ENCODE measurements around the gene FBXO21.
"Not testable (repeated sequence)": the region's sequence is repeated elsewhere in the genome, so short reads cannot be mapped to it uniquely, and the experiment has no call there.

Gene FBXO21

GRCh38 chr12:117199956-117200744 lies 9.9 kb upstream of the FBXO21 start:
- not testable (repeated sequence) for DNase-seq

DNA sequence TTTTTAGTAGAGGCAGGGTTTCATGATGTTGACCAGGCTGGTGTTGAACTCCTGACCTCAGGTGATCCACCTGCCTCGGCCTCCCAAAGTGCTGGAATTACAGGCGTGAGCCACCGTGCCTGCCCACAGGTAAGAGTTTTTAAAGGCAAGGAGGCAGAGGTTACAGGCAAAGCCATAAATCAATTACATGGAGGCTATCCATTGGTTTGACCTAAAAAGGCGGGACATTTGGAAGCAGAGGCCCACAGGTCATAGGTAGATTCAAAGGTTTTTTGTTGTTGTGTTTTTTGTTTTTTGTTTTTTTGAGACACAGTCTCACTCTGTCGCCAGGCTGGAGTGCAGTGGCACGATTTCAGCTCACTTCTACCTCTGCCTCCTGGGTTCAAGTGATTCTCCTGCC lies 6.1 kb upstream of the FBXO21 start:
- DNase-seq = not testable (repeated sequence)

DNA sequence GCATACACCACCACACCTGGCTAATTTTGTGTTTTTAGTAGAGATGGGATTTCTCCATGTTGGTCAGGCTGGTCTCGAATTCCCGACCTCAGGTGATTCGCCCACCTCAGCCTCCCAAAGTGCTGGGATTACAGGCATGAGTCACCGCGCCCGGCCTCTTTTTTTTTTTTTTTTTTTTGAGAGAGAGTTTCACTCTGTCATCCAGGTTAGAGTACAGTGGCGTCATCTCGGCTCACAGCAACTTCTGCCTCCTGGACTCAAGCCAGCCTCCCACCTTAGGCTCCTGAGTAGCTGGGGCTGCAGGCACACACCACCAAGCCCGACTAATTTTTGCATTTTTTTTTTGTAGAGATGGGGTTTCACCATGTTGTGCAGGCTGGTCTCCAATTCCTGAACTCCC lies 4.8 kb upstream of the FBXO21 start:
- DNase-seq = not testable (repeated sequence)

DNA sequence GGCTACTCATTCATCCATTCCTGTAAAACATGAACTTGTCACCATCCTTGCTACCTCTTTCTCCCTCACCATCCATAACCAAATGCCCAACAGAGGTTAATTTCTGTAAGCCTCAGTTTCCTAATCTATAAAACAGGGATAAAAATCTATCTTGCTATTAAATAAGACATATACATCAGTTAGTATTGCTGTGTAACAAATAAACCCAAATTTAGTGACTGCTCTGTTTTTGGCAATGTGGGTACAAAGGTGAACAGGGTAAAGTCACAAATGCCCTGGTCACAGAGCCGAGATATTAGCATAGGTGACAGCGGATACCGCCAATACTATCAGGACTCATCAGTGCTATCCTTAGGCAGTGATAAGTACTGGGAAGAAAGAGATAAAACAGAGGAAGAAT lies 3.6 kb upstream of the FBXO21 start:
- no peak for DNase-seq

- DNase-seq = not testable (repeated sequence)
Measured at GRCh38 chr12:117192581-117192980, 2.3 kb upstream of the FBXO21 start.

- peak; percentile 7 for DNase-seq
Measured at GRCh38 chr12:117192057-117192456, 1.8 kb upstream of the FBXO21 start.

DNA sequence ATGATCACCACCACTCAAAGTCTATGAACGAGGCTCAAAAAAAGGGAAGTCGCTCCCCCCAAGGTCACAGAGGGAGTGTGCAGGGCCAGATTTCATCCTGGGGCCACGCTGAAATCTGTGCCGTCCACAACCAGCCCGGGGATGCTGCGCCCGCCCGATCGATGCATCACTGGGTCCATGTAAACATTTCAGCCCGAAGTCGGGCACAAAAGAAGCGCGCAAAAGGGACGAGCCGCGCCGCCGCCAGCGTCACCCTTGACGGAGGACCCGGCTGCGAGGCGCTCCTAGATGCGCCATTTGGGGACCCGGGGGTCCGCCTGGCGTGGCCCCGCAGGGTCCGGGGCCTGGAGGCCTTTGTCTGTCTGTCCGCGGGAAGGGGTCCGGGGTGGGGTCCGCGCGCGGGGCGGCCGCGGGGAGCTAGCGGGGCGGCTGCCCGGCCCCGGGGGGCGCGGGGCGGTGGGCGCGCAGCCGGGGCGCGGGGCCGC lies 503 bp downstream of the FBXO21 start:
- DNase-seq = peak; percentile 30

- DNase-seq = peak; percentile 3
Measured at GRCh38 chr12:117188961-117189724, 1.1 kb downstream of the FBXO21 start.

DNA sequence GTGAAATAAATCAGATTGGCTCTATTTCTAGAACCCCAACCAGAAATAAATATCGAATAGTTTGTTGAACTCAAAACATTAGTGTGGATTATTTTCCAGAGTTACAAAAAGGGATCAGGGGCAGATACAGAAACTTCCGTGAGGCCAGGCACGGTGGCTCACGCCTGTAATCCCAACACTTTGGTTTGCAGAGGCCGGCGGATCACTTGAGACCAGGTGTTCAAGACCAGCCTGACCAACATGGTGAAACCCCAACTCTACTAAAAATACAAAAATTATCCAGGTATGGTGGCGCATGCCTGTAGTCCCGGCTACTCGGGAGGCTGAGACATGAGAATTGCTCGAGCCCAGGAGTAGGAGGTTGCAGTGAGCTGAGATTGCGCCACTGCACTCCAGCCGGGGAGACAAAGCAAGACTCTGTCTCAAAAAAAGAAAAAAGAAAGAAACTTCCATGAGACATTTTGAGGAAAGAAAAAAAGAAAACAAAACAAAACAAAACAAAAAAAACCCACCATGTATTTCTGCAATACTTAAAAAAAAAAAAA lies 2.1 kb downstream of the FBXO21 start:
- DNase-seq = no peak

DNA sequence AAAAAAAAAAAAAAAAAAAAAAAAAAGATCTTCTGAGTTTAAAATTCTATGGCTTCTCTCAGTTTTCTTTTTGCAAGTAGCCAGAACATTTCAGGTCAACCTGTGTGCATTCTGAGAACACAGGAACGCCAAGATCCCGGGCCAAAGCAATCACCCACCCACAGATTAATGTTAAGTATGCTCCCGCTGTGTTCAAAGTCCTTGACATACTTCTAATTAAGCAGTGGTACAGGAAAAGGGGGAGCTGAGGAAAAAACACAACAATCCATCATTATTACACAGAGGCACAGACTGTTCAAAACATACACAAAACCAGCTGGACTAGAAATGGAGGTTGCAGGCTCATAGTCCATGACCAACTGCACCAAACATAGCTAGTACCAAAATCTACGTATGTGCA lies 2.8 kb downstream of the FBXO21 start:
- DNase-seq = no peak

GRCh38 chr12:117182866-117183265 lies 7.4 kb downstream of the FBXO21 start:
- DNase-seq = no peak

GRCh38 chr12:117181468-117181843 lies 8.8 kb downstream of the FBXO21 start:
- DNase-seq = not testable (repeated sequence)

DNA sequence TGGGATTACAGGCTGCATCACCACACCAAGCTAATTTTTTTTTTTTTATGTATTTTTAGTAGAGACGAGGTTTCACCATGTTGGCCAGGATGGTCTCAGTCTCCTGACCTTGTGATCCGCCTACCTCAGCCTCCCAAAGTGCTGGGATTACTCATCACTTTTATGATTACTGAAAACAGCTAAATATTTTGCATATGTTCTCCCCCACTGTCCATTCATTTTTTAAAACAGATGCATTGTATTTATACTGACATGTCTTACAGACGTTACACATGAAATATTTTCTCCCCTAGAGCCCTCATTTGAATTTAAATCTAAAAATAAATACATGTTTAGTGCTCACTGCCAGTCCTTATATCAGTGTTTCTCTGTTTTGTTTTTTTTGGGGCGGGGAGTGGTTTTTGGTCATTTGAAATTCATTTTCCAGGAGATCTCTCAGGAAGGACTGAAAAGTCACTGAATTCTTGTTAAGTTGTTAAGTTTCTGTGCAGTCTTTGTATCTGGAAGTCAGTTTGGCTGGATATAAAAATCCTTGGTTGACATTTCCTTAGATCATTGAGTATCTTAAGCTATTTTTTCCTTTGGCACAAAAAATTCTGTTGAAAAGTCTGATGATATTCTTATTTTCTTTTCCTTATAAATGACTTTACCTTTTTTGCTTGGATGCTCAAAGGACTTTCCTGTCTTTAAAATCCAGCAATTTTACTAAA lies 9.4 kb downstream of the FBXO21 start:
- no peak for DNase-seq

DNA sequence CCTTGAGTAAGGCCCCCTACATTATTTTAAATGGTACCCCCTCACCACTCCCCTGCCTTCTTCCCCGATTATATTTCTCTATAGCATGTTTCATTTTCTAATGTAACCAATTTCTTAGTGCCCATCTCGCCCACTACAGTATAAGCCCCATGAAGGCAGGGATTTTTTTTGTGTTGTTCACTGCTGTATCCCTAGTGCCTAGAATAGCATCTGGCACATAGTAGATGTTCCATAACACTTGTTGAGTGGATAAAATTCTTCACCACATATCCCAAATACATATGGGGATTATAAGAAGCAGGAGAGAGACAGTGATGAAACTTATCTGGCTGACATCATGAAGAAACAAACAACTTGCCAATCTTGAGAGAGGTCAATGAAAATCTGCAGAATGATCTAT lies 11.5 kb downstream of the FBXO21 start:
- no peak for DNase-seq

- no peak for DNase-seq
Measured at GRCh38 chr12:117178301-117178700, 12.0 kb downstream of the FBXO21 start.

- DNase-seq = no peak
Measured at GRCh38 chr12:117172168-117172567, 18.1 kb downstream of the FBXO21 start.

GRCh38 chr12:117171499-117172162 lies 18.6 kb downstream of the FBXO21 start:
- no peak for DNase-seq

DNA sequence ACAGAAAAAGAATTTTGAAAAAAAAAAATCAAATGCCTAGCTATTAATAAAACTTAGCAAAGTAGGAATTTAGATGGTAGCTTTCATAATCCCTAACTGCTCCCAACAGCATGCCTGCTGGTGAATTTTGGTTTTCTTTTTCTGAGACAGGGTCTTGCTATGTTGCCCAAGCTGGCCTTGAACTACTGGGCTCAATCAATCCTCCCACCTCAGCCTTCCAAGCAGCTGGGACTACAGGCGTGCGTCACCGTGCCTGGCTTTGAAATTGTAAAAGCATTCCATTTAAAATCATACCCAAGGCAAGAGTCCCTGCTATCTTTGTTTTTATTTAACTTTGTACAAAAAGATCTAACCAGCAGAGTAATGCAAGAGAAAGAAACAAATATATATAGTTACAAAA lies 20.7 kb downstream of the FBXO21 start:
- DNase-seq = no peak

GRCh38 chr12:117168976-117169375 lies 21.3 kb downstream of the FBXO21 start:
- no peak for DNase-seq

DNA sequence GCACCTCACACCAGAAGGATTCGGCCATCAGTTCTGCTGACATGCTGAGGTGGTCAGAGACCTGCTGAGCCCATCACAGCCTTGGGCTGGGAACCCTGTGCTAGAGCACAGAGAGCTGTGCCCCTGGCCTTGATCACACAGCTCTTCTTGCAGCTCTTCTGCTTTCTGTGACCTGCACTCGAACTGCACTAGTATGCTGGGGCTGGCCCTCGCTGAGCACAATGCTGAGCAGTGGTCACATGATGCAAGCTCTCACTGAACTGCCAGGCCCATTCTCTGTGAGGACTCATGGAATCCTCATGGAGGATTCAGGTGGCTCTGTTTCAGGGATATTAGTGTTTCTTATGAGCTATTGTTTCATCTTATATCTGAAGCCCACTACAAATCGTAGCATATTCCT lies 22.5 kb downstream of the FBXO21 start:
- DNase-seq = no peak

- no peak for DNase-seq
Measured at GRCh38 chr12:117166107-117166506, 24.2 kb downstream of the FBXO21 start.

DNA sequence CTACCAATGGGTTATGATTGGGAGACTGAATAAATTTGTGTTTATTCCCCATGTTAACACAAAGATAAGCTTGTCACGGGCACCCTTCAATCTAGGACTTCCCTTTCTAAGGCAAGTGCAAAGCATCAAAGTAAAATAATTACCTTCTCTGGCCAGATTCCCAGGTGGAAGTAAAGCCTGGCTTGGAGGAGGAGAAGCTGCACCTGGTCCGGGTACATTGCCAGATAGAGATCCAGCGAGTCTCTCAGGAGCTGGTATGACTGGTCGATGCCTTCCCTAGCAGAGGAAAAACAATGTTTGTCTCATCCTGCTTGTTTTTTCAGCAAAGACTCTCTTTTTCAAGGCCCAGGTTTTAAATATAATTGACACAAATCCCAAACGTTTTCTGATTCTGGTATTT lies 24.9 kb downstream of the FBXO21 start:
- peak; percentile 95 for DNase-seq

- no peak for DNase-seq
Measured at GRCh38 chr12:117162633-117163032, 27.6 kb downstream of the FBXO21 start.
